PC-3 (cell line): ENCODE measurements around the gene IFITM10. TPM values are rescaled to one million over a fixed set of nuclear protein-coding genes. Genes with fewer than 3 reads are reported as not detected.
"Not testable (repeated sequence)": the region's sequence is repeated elsewhere in the genome, so short reads cannot be mapped to it uniquely, and the experiment has no call there.

Experiments used
- ATAC-seq: fragments of 200-7000 bp; cut with Tn5 transposase; 2 replicates; pipeline ENCODE4 v1.9.1; 2020; ENCODE audit warnings: mild to moderate bottlenecking, moderate library complexity
- BruUV-seq: library from RNA; stranded (reverse); fragments of 400-500 nt; replicated peaks from 2 replicates; lab custom pipeline; 2021; lab: Mats Ljungman, UMichigan
- CTCF ChIA-PET: fragments of 300-600 bp; sonication (Branson Sonifier 250); formaldehyde crosslinking; loops from one replicate; lab custom pipeline; 2022; ENCODE audit warnings: antibody characterized with exemption; lab: Charles Lee
- POLR2A ChIA-PET: fragments of 300-600 bp; sonication (Branson Sonifier 250); formaldehyde crosslinking; loops from one replicate; lab custom pipeline; 2022; ENCODE audit warnings: antibody characterized with exemption; ENCODE audit not compliant: unreplicated experiment; lab: Charles Lee
- DNase-seq: peaks from one replicate; pipeline ENCODE4 v3.0.0-alpha.2; 2015
- H2AFZ ChIP-seq: fragments of 300-600 bp; sonication (generic); 2 replicates; pipeline ENCODE4 v1.6.0; 2016; ENCODE audit warnings: antibody characterized with exemption, low read length
- H3F3A ChIP-seq: fragments of 300-600 bp; sonication (generic); one replicate; pipeline ENCODE4 v1.6.0; 2017; ENCODE audit warnings: antibody characterized with exemption, low read length, control low read depth, mild to moderate bottlenecking; ENCODE audit not compliant: unreplicated experiment
- H3K27ac ChIP-seq: fragments of 300-600 bp; sonication (generic); 2 replicates; pipeline ENCODE4 v1.5.1; 2016; ENCODE audit warnings: mild to moderate bottlenecking, low read length
- H3K27me3 ChIP-seq: fragments of 300-600 bp; sonication (generic); 2 replicates; pipeline ENCODE4 v1.6.1; 2016; ENCODE audit warnings: low read length, mixed read lengths
- H3K36me3 ChIP-seq: fragments of 300-600 bp; sonication (generic); 2 replicates; pipeline ENCODE4 v1.6.1; 2016; ENCODE audit warnings: low read depth, mixed run types, low read length, mixed read lengths
- H3K4me1 ChIP-seq: fragments of 300-600 bp; sonication (generic); 2 replicates; pipeline ENCODE4 v1.5.1; 2016; ENCODE audit warnings: low read length; ENCODE audit not compliant: insufficient read depth
- H3K4me2 ChIP-seq: fragments of 300-600 bp; sonication (generic); 2 replicates; pipeline ENCODE4 v1.6.0; 2016; ENCODE audit warnings: low read length
- H3K4me3 ChIP-seq: fragments of 300-600 bp; sonication (generic); 2 replicates; pipeline ENCODE4 v1.5.1; 2016; ENCODE audit warnings: mild to moderate bottlenecking, low read length, mixed read lengths
- H3K79me2 ChIP-seq: fragments of 300-600 bp; sonication (generic); 2 replicates; pipeline ENCODE4 v1.6.1; 2017; ENCODE audit warnings: low read length, mixed read lengths
- H3K9ac ChIP-seq: fragments of 300-600 bp; sonication (generic); 2 replicates; pipeline ENCODE4 v1.6.0; 2016; ENCODE audit warnings: mild to moderate bottlenecking, low read length
- H3K9me2 ChIP-seq: fragments of 300-600 bp; sonication (generic); replicated peaks from 2 replicates; pipeline ENCODE4 v1.6.1; 2016; ENCODE audit warnings: mixed run types, low read length, mixed read lengths
- H3K9me3 ChIP-seq: fragments of 300-600 bp; sonication (generic); 2 replicates; pipeline ENCODE4 v1.6.1; 2016; ENCODE audit warnings: low read length, mixed read lengths
- H4K20me1 ChIP-seq: fragments of 300-600 bp; sonication (generic); 2 replicates; pipeline ENCODE4 v1.6.1; 2016; ENCODE audit warnings: low read length, mixed read lengths
- EZH2 ChIP-seq: fragments of 300-600 bp; sonication (generic); IDR thresholded peaks from one replicate; pipeline ENCODE4 v1.6.1; 2017; ENCODE audit warnings: antibody characterized with exemption, mild to moderate bottlenecking, low read length; ENCODE audit not compliant: unreplicated experiment
- EZH2phosphoT487 ChIP-seq: fragments of 300-600 bp; sonication (generic); IDR thresholded peaks from 2 replicates; pipeline ENCODE4 v1.6.1; 2018; ENCODE audit warnings: mild to moderate bottlenecking, antibody characterized with exemption, low read length, borderline replicate concordance
- intact Hi-C: fragments of 100-400 bp; cut with micrococcal nuclease; formaldehyde crosslinking; loops from 2 replicates; pipeline ENCODE4 v1.9.0; 2023
- total RNA-seq: library from RNA; depleted of rRNA; stranded (reverse); fragments of >200 nt; gene quantifications from 2 replicates; pipeline ENCODE4 v1.2.3, GENCODE V29; 2014
- TF ChIP-seq, protein P1 (sequence below): fragments of 300-600 bp; sonication (generic); conservative IDR thresholded peaks from 2 replicates; pipeline ENCODE4 v1.5.1; 2017; ENCODE audit warnings: antibody characterized with exemption, low read depth, mild to moderate bottlenecking, low read length

The IFITM10 gene
- total RNA-seq, 1 experiment from 2014 or later: 1.4 TPM

DNA sequence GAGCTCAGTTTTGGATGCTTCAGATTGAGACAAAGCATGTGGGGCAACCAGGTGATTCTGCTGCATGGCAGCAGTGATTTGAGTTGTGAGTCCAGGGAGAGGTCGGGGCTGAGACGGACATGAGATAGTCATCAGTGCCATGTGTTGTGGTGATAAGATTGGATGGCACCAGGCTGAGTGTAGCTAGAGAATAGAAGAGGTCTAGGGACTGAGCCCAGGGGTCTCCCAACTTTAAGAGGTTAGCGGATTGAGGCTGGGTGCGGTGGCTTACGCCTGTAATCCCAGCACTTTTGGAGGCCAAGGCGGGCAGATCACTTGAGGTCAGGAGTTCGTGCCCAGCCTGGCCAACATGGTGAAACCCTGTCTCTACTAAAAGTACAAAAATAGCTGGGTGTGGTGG, 19.7 kb upstream of the IFITM10 start:
- Histone ChIP-seq H2AFZ (no peak overlapping the region), H3K4me1 (peaks cover 32% of the 10 kb centered on the region), H3K9me2 (no peaks in the 10 kb centered on the region), H3K9me3 (no peaks in the 10 kb centered on the region), H4K20me1 (no peaks in the 10 kb centered on the region), H3K4me3 (no peak overlapping the region), H3F3A (no peaks in the 10 kb centered on the region), H3K27me3 (no peaks in the 10 kb centered on the region), H3K4me2 (no peak overlapping the region), H3K36me3 (no peaks in the 10 kb centered on the region), H3K9ac (no peak overlapping the region), H3K27ac (no peak overlapping the region), H3K79me2 (no peaks in the 10 kb centered on the region)
- ChIA-PET POLR2A (no interaction called here), CTCF (no interaction called here)
- TF ChIP-seq, protein P1, sequence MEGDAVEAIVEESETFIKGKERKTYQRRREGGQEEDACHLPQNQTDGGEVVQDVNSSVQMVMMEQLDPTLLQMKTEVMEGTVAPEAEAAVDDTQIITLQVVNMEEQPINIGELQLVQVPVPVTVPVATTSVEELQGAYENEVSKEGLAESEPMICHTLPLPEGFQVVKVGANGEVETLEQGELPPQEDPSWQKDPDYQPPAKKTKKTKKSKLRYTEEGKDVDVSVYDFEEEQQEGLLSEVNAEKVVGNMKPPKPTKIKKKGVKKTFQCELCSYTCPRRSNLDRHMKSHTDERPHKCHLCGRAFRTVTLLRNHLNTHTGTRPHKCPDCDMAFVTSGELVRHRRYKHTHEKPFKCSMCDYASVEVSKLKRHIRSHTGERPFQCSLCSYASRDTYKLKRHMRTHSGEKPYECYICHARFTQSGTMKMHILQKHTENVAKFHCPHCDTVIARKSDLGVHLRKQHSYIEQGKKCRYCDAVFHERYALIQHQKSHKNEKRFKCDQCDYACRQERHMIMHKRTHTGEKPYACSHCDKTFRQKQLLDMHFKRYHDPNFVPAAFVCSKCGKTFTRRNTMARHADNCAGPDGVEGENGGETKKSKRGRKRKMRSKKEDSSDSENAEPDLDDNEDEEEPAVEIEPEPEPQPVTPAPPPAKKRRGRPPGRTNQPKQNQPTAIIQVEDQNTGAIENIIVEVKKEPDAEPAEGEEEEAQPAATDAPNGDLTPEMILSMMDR: no peak
- no peak for TF ChIP-seq EZH2
- no peak for TF ChIP-seq EZH2phosphoT487
- intact Hi-C loops: no loop called here
- DNase-seq (no peak), ATAC-seq (no peak)
- BruUV-seq: no TSS peak

GRCh38 chr11:1769304-1769936, 19.0 kb upstream of the IFITM10 start:
- H3K4me3 ChIP-seq, intact Hi-C loops, H3K79me2 ChIP-seq, POLR2A ChIA-PET, H3K9me3 ChIP-seq, H3K36me3 ChIP-seq, H4K20me1 ChIP-seq, BruUV-seq, H3K27me3 ChIP-seq, H3K27ac ChIP-seq, H2AFZ ChIP-seq, ATAC-seq, H3K9me2 ChIP-seq, H3F3A ChIP-seq, CTCF ChIA-PET, H3K9ac ChIP-seq: not testable (repeated sequence)
- Histone ChIP-seq H3K4me1 (peaks cover 33% of the 10 kb centered on the region), H3K4me2 (0 out of 2 replicates have a peak overlapping the region, but pooled peaks have one; percentile 10)
- DNase-seq: peak; percentile 60

- ChIA-PET CTCF (no interaction called here), POLR2A (no interaction called here)
Observed at GRCh38 chr11:1768141-1768469, 17.7 kb upstream of the IFITM10 start.

More at GRCh38 chr11:1768141-1768469, 17.7 kb upstream of the IFITM10 start:
- no peaks in the 10 kb centered on the region for H3F3A ChIP-seq
- H3K4me1 ChIP-seq: peaks cover 33% of the 10 kb centered on the region
- no peak for TF ChIP-seq EZH2
- no peak for TF ChIP-seq EZH2phosphoT487
- TF ChIP-seq, protein P1: no peak
- intact Hi-C loops: no loop called here
- no peaks in the 10 kb centered on the region for H3K9me3 ChIP-seq
- BruUV-seq: no TSS peak
- no peaks in the 10 kb centered on the region for H3K36me3 ChIP-seq
- H3K79me2 ChIP-seq: peaks cover 7% of the 10 kb centered on the region
- no peak overlapping the region for H3K27ac ChIP-seq
- H3K27me3 ChIP-seq: no peaks in the 10 kb centered on the region
- H3K4me3 ChIP-seq: no peak overlapping the region
- DNase-seq (no peak), ATAC-seq (no peak)
- H3K9me2 ChIP-seq: no peaks in the 10 kb centered on the region
- H3K4me2 ChIP-seq: no peak overlapping the region
- H3K9ac ChIP-seq: no peak overlapping the region
- no peak overlapping the region for H2AFZ ChIP-seq
- H4K20me1 ChIP-seq: no peaks in the 10 kb centered on the region
